K562 (cell line): Measurements from ENCODE around the gene DESI2. TPM values are rescaled to one million over a fixed set of nuclear protein-coding genes. Genes with fewer than 3 reads are reported as not detected.

Experiments
- ATAC-seq: fragments of 200-7000 bp; cut with Tn5 transposase; 3 replicates; pipeline ENCODE4 v1.9.1; 2020; ENCODE audit warnings: moderate library complexity
- BruUV-seq: library from RNA; stranded (reverse); fragments of 400-500 nt; replicated peaks from 2 replicates; lab custom pipeline; 2021; lab: Mats Ljungman, UMichigan
- CTCF ChIA-PET: fragments of 300-600 bp; formaldehyde crosslinking; extraction: SDS; loops from one replicate; lab custom pipeline; 2021; ENCODE audit warnings: low intra/inter-chr PET ratio; lab: Yijun Ruan, JAX
- POLR2A ChIA-PET: fragments of 300-600, 350-650 bp; sonication (Branson Sonifier 250); formaldehyde crosslinking; extraction: SDS; loops from one replicate; lab custom pipeline; 2021; ENCODE audit warnings: antibody characterized with exemption, inconsistent platforms; lab: Yijun Ruan, JAX
- DNase-seq, 4 experiments: peaks; one replicate each; pipeline versions ENCODE4 v3.0.0 to v3.0.0-alpha.2; 2011 to 2018; ENCODE audit warnings: low spot score in 3 of 4, mixed read lengths in 3 of 4; ENCODE audit errors: extremely low read depth in 1 of 4
- FAIRE-seq: peaks from 2 replicates; lab custom pipeline; 2011; peaks lifted over from hg19 to GRCh38; lab: Jason Lieb, UNC
- H2AFZ ChIP-seq: 2 replicates; pipeline ENCODE4 v1.6.0; 2011; ENCODE audit warnings: low read depth, low read length, control low read depth, inconsistent platforms
- H3K27ac ChIP-seq: fragments of 200-600 bp; 3 replicates; pipeline ENCODE4 v1.8.0; 2011; ENCODE audit warnings: low read depth, mild to moderate bottlenecking, control low read depth, inconsistent platforms, low read length, moderate library complexity, mixed read lengths; ENCODE audit errors: extremely low read depth
- H3K27me3 ChIP-seq, 2 experiments: fragments of 300-600 bp in 1 of 2; 2 replicates in 1 of 2; 3 replicates in 1 of 2; pipeline versions ENCODE4 v1.6.0 to v1.8.0; 2011; ENCODE audit warnings: inconsistent platforms in 2 of 2, low read length in 2 of 2, mild to moderate bottlenecking in 1 of 2, mixed read lengths in 1 of 2, moderate library complexity in 1 of 2; ENCODE audit not compliant: control insufficient read depth in 2 of 2, insufficient read depth in 2 of 2
- H3K36me3 ChIP-seq: fragments of 300-600 bp; 3 replicates; pipeline ENCODE4 v1.8.0; 2011; ENCODE audit warnings: mild to moderate bottlenecking, low read length, inconsistent platforms; ENCODE audit not compliant: control insufficient read depth, insufficient read depth
- H3K4me1 ChIP-seq, 2 experiments: fragments of 200-600 bp in 1 of 2; replicated peaks in 1 of 2; 2 replicates in 1 of 2; 3 replicates in 1 of 2; pipeline versions ENCODE4 v1.5.1 to v1.8.0; 2011; ENCODE audit warnings: inconsistent platforms in 2 of 2, low read length in 2 of 2, mild to moderate bottlenecking in 1 of 2, mixed read lengths in 1 of 2, moderate library complexity in 1 of 2; ENCODE audit not compliant: control insufficient read depth in 2 of 2, insufficient read depth in 2 of 2
- H3K4me2 ChIP-seq: 2 replicates; pipeline ENCODE4 v1.6.1; 2011; ENCODE audit warnings: low read length, control low read depth, inconsistent platforms, mixed read lengths; ENCODE audit not compliant: insufficient read depth
- H3K4me3 ChIP-seq: fragments of 200-600 bp; sonication (generic), shearing (Covaris generic); 2 replicates; pipeline ENCODE4 v1.5.1; 2016; ENCODE audit warnings: control low read depth, inconsistent platforms
- H3K79me2 ChIP-seq: fragments of 200-600 bp; 3 replicates; pipeline ENCODE4 v1.8.0; 2011; ENCODE audit warnings: low read length, inconsistent platforms; ENCODE audit not compliant: control insufficient read depth, insufficient read depth
- H3K9ac ChIP-seq, 2 experiments: 2 replicates each; pipeline versions ENCODE4 v1.6.0 to v1.6.1; 2011; ENCODE audit warnings: low read depth in 2 of 2, low read length in 2 of 2, control low read depth in 1 of 2, inconsistent platforms in 1 of 2, mild to moderate bottlenecking in 1 of 2, mixed read lengths in 1 of 2; ENCODE audit not compliant: insufficient read depth in 1 of 2
- H3K9me1 ChIP-seq: one replicate; pipeline ENCODE4 v1.6.0; 2011; ENCODE audit warnings: inconsistent platforms, mild to moderate bottlenecking, low read length, moderate library complexity; ENCODE audit not compliant: control insufficient read depth, insufficient read depth
- H3K9me3 ChIP-seq: replicated peaks from 2 replicates; pipeline ENCODE4 v1.5.1; 2011; ENCODE audit warnings: low read depth, low read length, inconsistent platforms; ENCODE audit not compliant: control insufficient read depth, insufficient read depth
- H4K20me1 ChIP-seq: replicated peaks from 2 replicates; pipeline ENCODE4 v1.6.1; 2011; ENCODE audit warnings: low read length, inconsistent platforms, mixed read lengths; ENCODE audit not compliant: control insufficient read depth, insufficient read depth
- ARID3A ChIP-seq: IDR thresholded peaks from 2 replicates; pipeline ENCODE4 v1.6.1; 2012; ENCODE audit warnings: low read depth, low read length, improper control_type of control experiment, borderline replicate concordance
- ATF1 ChIP-seq, 2 experiments: fragments of 450-650 bp in 1 of 2; IDR thresholded peaks; 2 replicates each; pipeline ENCODE4 v1.6.1; 2016; ENCODE audit warnings: missing compliant biosample characterization in 1 of 2, missing genetic modification characterization in 1 of 2
- FOXJ3 ChIP-seq: sonication (generic); formaldehyde crosslinking; IDR thresholded peaks from 2 replicates; pipeline ENCODE4 v1.4.0; 2020; ENCODE audit warnings: mild to moderate bottlenecking, missing genetic modification reagents
- GABPA ChIP-seq: fragments of 200-800 bp; sonication (Bioruptor generic); conservative IDR thresholded peaks from 2 replicates; pipeline ENCODE4 v1.6.1; 2016; ENCODE audit warnings: low read depth, missing genetic modification characterization, missing compliant biosample characterization
- HES1 ChIP-seq: fragments of 450-650 bp; IDR thresholded peaks from 2 replicates; pipeline ENCODE4 v1.6.1; 2016; ENCODE audit warnings: low read depth, mild to moderate bottlenecking, moderate library complexity
- KDM2B ChIP-seq: fragments of 250-450 bp; sonication (Bioruptor Pico); IDR thresholded peaks from 2 replicates; pipeline ENCODE4 v1.8.0; 2021; ENCODE audit warnings: mild to moderate bottlenecking, moderate library complexity
- MCM7 ChIP-seq, 2 experiments: fragments of 450-650 bp; IDR thresholded peaks; 2 replicates each; pipeline ENCODE4 v1.6.1; 2016 to 2018
- MITF ChIP-seq: IDR thresholded peaks from 2 replicates; pipeline ENCODE4 v1.6.1; 2014; ENCODE audit warnings: antibody characterized with exemption
- NR1H2 ChIP-seq: sonication (generic); formaldehyde crosslinking; IDR thresholded peaks from 2 replicates; pipeline ENCODE4 v1.4.0; 2020; ENCODE audit warnings: mild to moderate bottlenecking, missing genetic modification reagents
- SMARCE1 ChIP-seq: fragments of 450-650 bp; IDR thresholded peaks from 2 replicates; pipeline ENCODE4 v1.7.1; 2016; ENCODE audit warnings: mild to moderate bottlenecking
- SP2 ChIP-seq: IDR thresholded peaks from 2 replicates; pipeline ENCODE4 v1.6.1; 2011; ENCODE audit warnings: mild to moderate bottlenecking, low read depth, low read length, moderate library complexity; ENCODE audit not compliant: poor library complexity, severe bottlenecking; ENCODE audit errors: extremely low read depth
- TRIM24 ChIP-seq, 2 experiments: fragments of 450-650 bp; IDR thresholded peaks; 2 replicates each; pipeline ENCODE4 v1.6.1; 2016
- TSHZ1 ChIP-seq: fragments of 250-450 bp; sonication (Bioruptor Pico); IDR thresholded peaks from 2 replicates; pipeline ENCODE4 v1.4.0; 2020; ENCODE audit warnings: mild to moderate bottlenecking, moderate library complexity
- ZKSCAN3 ChIP-seq: fragments of 250-450 bp; sonication (Bioruptor Pico); IDR thresholded peaks from 2 replicates; pipeline ENCODE4 v1.4.0; 2020
- ZNF146 ChIP-seq: IDR thresholded peaks from one replicate; pipeline ENCODE4 v1.6.1; 2018; ENCODE audit warnings: missing compliant biosample characterization; ENCODE audit not compliant: unreplicated experiment
- WGBS: fragments of 100-300 bp; shearing (Covaris generic); methylation state at CpG from one replicate; pipeline ENCODE4 v1.1.6; 2016; ENCODE audit warnings: low coverage, mixed read lengths; ENCODE audit not compliant: insufficient coverage; ENCODE audit errors: missing lambda C conversion rate; 5-methylcytosine and 5-hydroxymethylcytosine counted together
- in situ Hi-C: fragments of 300-500 bp; cut with MboI; formaldehyde crosslinking; loops from 4 replicates; pipeline ENCODE4 v1.15.0; 2018; ENCODE audit warnings: inconsistent platforms, mixed read lengths
- intact Hi-C: fragments of 100-400 bp; cut with micrococcal nuclease; formaldehyde crosslinking; loops from 2 replicates; pipeline ENCODE4 v1.14.2; 2022
- polyA plus RNA-seq, 8 experiments: library from polyadenylated mRNA; depleted of rRNA in 4 of 8; stranded (reverse) in 5 of 8; unstranded in 3 of 8; fragments of >200 nt; fragmentation: Nextera tagmentation in 2 of 8; fragmentation: Illumina TruSeq in 1 of 8; extraction: Ambion mirVana in 2 of 8; extraction: Trizol in 1 of 8; gene quantifications; 2 replicates each; pipeline versions ENCODE4 v1.2.1 to v1.2.3, GENCODE V29; 2011 to 2014; ENCODE audit warnings: inconsistent platforms in 1 of 8, missing spikeins in 1 of 8
- total RNA-seq, 7 experiments: library from RNA; depleted of rRNA in 6 of 7; stranded (reverse); fragments of >200 nt in 6 of 7; fragmentation: Illumina TruSeq in 2 of 7; extraction: Trizol in 2 of 7; gene quantifications; 2 replicates each; pipeline versions ENCODE4 v1.2.1 to v1.2.3, GENCODE V29; 2011 to 2021; ENCODE audit warnings: low replicate concordance in 1 of 7

DESI2 gene
- total and polyA plus RNA-seq, 9 of the 15 experiments (the other 6 are each of a cell fraction or from before 2014, with no cell fraction given): 17.4 to 59.4 (median 38.4) TPM

- TF ChIP-seq ARID3A: no peak
- no peak for TF ChIP-seq FOXJ3 (CRISPR knock-in tag)
- TF ChIP-seq TRIM24 (IDR thresholded peaks at IDR 0.05): peak; percentile 56 to 68; a peak in 3 of 4 replicates
Measured at GRCh38 chr1:244675167-244675566, 22.2 kb downstream of the DESI2 start (continued).

- DNase-seq: no peak
- no peak overlapping the region for H3K4me3 ChIP-seq
- CTCF ChIA-PET: no interaction called here
- POLR2A ChIA-PET: interaction anchor here (0.5 to 0.6 kb wide), 2 partner anchors 15 to 40 kb away, joined by 3 to 4 read pairs; no protein-coding TSS in a partner anchor
- in situ Hi-C loops: no loop called here
- intact Hi-C loops: no loop called here
- no peak overlapping the region for H3K4me2 ChIP-seq
- no peak overlapping the region for H2AFZ ChIP-seq
- WGBS: 76% methylated on average over 6 of the region's 6 CpGs
- H3K4me1 ChIP-seq: no peaks in the 10 kb centered on the region
- no peak for ATAC-seq
- no peaks in the 10 kb centered on the region for H4K20me1 ChIP-seq
- H3K9me1 ChIP-seq: no peaks in the 10 kb centered on the region
- H3K27me3 ChIP-seq: no peaks in the 10 kb centered on the region
- H3K9ac ChIP-seq: no peak overlapping the region
- no TSS peak for BruUV-seq
- H3K36me3 ChIP-seq: peaks cover 12% of the 10 kb centered on the region; the same call in 2 of the 3 replicates
- no peak for FAIRE-seq
- H3K79me2 ChIP-seq: peaks cover 40% of the 10 kb centered on the region
- no peak overlapping the region for H3K27ac ChIP-seq
- H3K9me3 ChIP-seq: no peaks in the 10 kb centered on the region
- no peak for TF ChIP-seq ZKSCAN3 (CRISPR knock-in tag)
- TF ChIP-seq SMARCE1: no peak
- TF ChIP-seq MCM7 (IDR thresholded peaks at IDR 0.05): no peak
- TF ChIP-seq ZNF146: no peak
- TF ChIP-seq NR1H2 (CRISPR knock-in tag): no peak
- TF ChIP-seq TSHZ1 (CRISPR knock-in tag): no peak
- TF ChIP-seq MITF: no peak
- no peak for TF ChIP-seq HES1
- TF ChIP-seq ATF1 (CRISPR knock-in tag; IDR thresholded peaks at IDR 0.05): no peak
- TF ChIP-seq ATF1 (tag; IDR thresholded peaks at IDR 0.05): no peak
- TF ChIP-seq GABPA (tag): no peak
- no peak for TF ChIP-seq SP2
- no peak for TF ChIP-seq KDM2B (CRISPR knock-in tag)
Measured at GRCh38 chr1:244678697-244679096, 25.8 kb downstream of the DESI2 start.
